HepG2 (cell line): ENCODE measurements around the gene NKPD1. TPM values are rescaled to one million over a fixed set of nuclear protein-coding genes. Genes with fewer than 3 reads are reported as not detected.
A peak's percentile ranks its signal among the peaks of the same experiment; 100 is the strongest.

ENCODE experiments used
- ATF7-NPFF ChIP-seq: sonication (generic); formaldehyde crosslinking; IDR thresholded peaks from 2 replicates; pipeline ENCODE4 v1.8.1; 2023; ENCODE audit warnings: mild to moderate bottlenecking, low read depth, missing genetic modification reagents, moderate library complexity
- NFIB ChIP-seq: sonication (generic); formaldehyde crosslinking; IDR thresholded peaks from 2 replicates; pipeline ENCODE4 v1.9.0; 2021; ENCODE audit warnings: missing genetic modification reagents, mild to moderate bottlenecking, borderline replicate concordance
- POLR2A ChIP-seq, 2 experiments: IDR thresholded peaks; 2 replicates each; pipeline ENCODE4 v1.6.1; 2011; ENCODE audit warnings: low read depth in 2 of 2, low read length in 2 of 2, mild to moderate bottlenecking in 1 of 2, moderate library complexity in 1 of 2; ENCODE audit not compliant: insufficient read depth in 1 of 2
- YEATS2 ChIP-seq: sonication (generic); formaldehyde crosslinking; IDR thresholded peaks from 2 replicates; pipeline ENCODE4 v1.4.0; 2020; ENCODE audit warnings: missing genetic modification reagents, borderline replicate concordance
- ZNF33A ChIP-seq: sonication (generic); formaldehyde crosslinking; IDR thresholded peaks from 2 replicates; pipeline ENCODE4 v1.5.1; 2020; ENCODE audit warnings: missing genetic modification reagents, mild to moderate bottlenecking, moderate library complexity, borderline replicate concordance
- ZNF430 ChIP-seq: sonication (generic); formaldehyde crosslinking; IDR thresholded peaks from 2 replicates; pipeline ENCODE4 v1.9.0; 2021; ENCODE audit warnings: mild to moderate bottlenecking, missing genetic modification reagents
- ZNF609 ChIP-seq: sonication (generic); formaldehyde crosslinking; IDR thresholded peaks from 2 replicates; pipeline ENCODE4 v1.4.0; 2020; ENCODE audit warnings: mild to moderate bottlenecking, missing genetic modification reagents, borderline replicate concordance
- ZNF670 ChIP-seq: sonication (generic); formaldehyde crosslinking; IDR thresholded peaks from 2 replicates; pipeline ENCODE4 v1.8.0; 2022; ENCODE audit warnings: mild to moderate bottlenecking, missing genetic modification reagents, borderline replicate concordance
- ZSCAN5A ChIP-seq: sonication (generic); formaldehyde crosslinking; IDR thresholded peaks from 2 replicates; pipeline ENCODE4 v1.8.0; 2022; ENCODE audit warnings: mild to moderate bottlenecking, missing genetic modification reagents, borderline replicate concordance
- ZXDC ChIP-seq: sonication (generic); formaldehyde crosslinking; IDR thresholded peaks from 2 replicates; pipeline ENCODE4 v1.5.0; 2020; ENCODE audit warnings: mild to moderate bottlenecking, missing genetic modification reagents
- polyA plus RNA-seq, 8 experiments: library from polyadenylated mRNA; depleted of rRNA in 3 of 8; stranded (reverse) in 7 of 8; unstranded in 1 of 8; fragments of >200 nt; fragmentation: Illumina TruSeq in 4 of 8; extraction: Trizol in 4 of 8; gene quantifications; 2 replicates each; pipeline versions ENCODE4 v1.2.1 to v1.2.3, GENCODE V29; 2011 to 2016; ENCODE audit warnings: low read depth in 4 of 8, missing spikeins in 1 of 8, mixed read lengths in 1 of 8; ENCODE audit not compliant: insufficient read depth in 1 of 8
- total RNA-seq, 5 experiments: library from RNA; depleted of rRNA; stranded (reverse); fragments of >200 nt; fragmentation: Illumina TruSeq; extraction: Trizol; gene quantifications; 2 replicates each; pipeline ENCODE4 v1.2.3, GENCODE V29; 2016; ENCODE audit warnings: low read depth in 1 of 5
- TF ChIP-seq, protein P1 (sequence below): sonication (generic); formaldehyde crosslinking; conservative IDR thresholded peaks from 2 replicates; pipeline ENCODE4 v1.4.0; 2020; ENCODE audit warnings: mild to moderate bottlenecking, missing genetic modification reagents, moderate library complexity
- TF ChIP-seq, protein P2 (sequence below): sonication (generic); formaldehyde crosslinking; IDR thresholded peaks from 2 replicates; pipeline ENCODE4 v1.5.1; 2020; ENCODE audit warnings: missing genetic modification reagents, mild to moderate bottlenecking, borderline replicate concordance

Gene NKPD1
- total and polyA plus RNA-seq, 2 of the 13 experiments (the other 11 are each of a cell fraction or from before 2014, with no cell fraction given) = 0.03 TPM; not detected in 1

GRCh38 chr19:45178262-45179071 lies 17.7 kb upstream of the NKPD1 start, which contains the start of gene BLOC1S3 (continued):
- TF ChIP-seq, protein P1, sequence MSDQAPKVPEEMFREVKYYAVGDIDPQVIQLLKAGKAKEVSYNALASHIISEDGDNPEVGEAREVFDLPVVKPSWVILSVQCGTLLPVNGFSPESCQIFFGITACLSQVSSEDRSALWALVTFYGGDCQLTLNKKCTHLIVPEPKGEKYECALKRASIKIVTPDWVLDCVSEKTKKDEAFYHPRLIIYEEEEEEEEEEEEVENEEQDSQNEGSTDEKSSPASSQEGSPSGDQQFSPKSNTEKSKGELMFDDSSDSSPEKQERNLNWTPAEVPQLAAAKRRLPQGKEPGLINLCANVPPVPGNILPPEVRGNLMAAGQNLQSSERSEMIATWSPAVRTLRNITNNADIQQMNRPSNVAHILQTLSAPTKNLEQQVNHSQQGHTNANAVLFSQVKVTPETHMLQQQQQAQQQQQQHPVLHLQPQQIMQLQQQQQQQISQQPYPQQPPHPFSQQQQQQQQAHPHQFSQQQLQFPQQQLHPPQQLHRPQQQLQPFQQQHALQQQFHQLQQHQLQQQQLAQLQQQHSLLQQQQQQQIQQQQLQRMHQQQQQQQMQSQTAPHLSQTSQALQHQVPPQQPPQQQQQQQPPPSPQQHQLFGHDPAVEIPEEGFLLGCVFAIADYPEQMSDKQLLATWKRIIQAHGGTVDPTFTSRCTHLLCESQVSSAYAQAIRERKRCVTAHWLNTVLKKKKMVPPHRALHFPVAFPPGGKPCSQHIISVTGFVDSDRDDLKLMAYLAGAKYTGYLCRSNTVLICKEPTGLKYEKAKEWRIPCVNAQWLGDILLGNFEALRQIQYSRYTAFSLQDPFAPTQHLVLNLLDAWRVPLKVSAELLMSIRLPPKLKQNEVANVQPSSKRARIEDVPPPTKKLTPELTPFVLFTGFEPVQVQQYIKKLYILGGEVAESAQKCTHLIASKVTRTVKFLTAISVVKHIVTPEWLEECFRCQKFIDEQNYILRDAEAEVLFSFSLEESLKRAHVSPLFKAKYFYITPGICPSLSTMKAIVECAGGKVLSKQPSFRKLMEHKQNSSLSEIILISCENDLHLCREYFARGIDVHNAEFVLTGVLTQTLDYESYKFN (CRISPR knock-in tag) = 0 out of 2 replicates have a peak, but pooled peaks have one; percentile 14
- TF ChIP-seq ZNF430 (CRISPR knock-in tag) = no peak; the same call in 1 of the 2 replicates
- TF ChIP-seq ZSCAN5A (CRISPR knock-in tag) = no peak
- TF ChIP-seq POLR2A (IDR thresholded peaks at IDR 0.05; ENCODE audit: insufficient read depth in 1 of 2, low read depth in 2 of 2, low read length in 2 of 2) = peak; percentile 77 to 81
- no peak for TF ChIP-seq NFIB
- TF ChIP-seq ZNF609 = 0 out of 2 replicates have a peak, but pooled peaks have one; percentile 17
- TF ChIP-seq ATF7-NPFF (CRISPR knock-in tag) = peak; percentile 10; the same call in 1 of the 2 replicates
- TF ChIP-seq ZNF670 (CRISPR knock-in tag) = no peak
- TF ChIP-seq ZXDC = no peak
- no peak for TF ChIP-seq ZNF33A
- TF ChIP-seq YEATS2 = no peak; the same call in 1 of the 2 replicates
- TF ChIP-seq, protein P2, sequence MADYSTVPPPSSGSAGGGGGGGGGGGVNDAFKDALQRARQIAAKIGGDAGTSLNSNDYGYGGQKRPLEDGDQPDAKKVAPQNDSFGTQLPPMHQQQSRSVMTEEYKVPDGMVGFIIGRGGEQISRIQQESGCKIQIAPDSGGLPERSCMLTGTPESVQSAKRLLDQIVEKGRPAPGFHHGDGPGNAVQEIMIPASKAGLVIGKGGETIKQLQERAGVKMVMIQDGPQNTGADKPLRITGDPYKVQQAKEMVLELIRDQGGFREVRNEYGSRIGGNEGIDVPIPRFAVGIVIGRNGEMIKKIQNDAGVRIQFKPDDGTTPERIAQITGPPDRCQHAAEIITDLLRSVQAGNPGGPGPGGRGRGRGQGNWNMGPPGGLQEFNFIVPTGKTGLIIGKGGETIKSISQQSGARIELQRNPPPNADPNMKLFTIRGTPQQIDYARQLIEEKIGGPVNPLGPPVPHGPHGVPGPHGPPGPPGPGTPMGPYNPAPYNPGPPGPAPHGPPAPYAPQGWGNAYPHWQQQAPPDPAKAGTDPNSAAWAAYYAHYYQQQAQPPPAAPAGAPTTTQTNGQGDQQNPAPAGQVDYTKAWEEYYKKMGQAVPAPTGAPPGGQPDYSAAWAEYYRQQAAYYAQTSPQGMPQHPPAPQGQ (CRISPR knock-in tag) = no peak
